Gastroesophageal sphincter (tissue), 4 donors: Measurements from ENCODE around the gene COL4A2. TPM values are rescaled to one million over a fixed set of nuclear protein-coding genes. Genes with fewer than 3 reads are reported as not detected.
A peak's percentile ranks its signal among the peaks of the same experiment; 100 is the strongest.

Source experiments
- ATAC-seq: fragments of 150-250 bp; one replicate; pipeline ENCODE4 v1.9.1; 2016; ENCODE audit warnings: mild to moderate bottlenecking, moderate library complexity
- H3K27ac ChIP-seq, 4 donors: fragments of 200-600 bp; sonication (generic) in 3 of 4; 1 replicate in 3 of 4; 2 replicates in 1 of 4; pipeline ENCODE4 v1.5.1; 2016 to 2019
- H3K27me3 ChIP-seq: fragments of 200-600 bp; sonication (generic); one replicate; pipeline ENCODE4 v1.5.1; 2019
- H3K36me3 ChIP-seq, 2 donors: fragments of 200-600 bp; sonication (generic); one replicate each; pipeline ENCODE4 v1.5.1; 2019; ENCODE audit warnings: control low read depth in 1 of 2
- H3K4me1 ChIP-seq, 3 donors: fragments of 200-600 bp; sonication (generic); 1 replicate in 2 of 3; 2 replicates in 1 of 3; pipeline ENCODE4 v1.5.1; 2016 to 2019; ENCODE audit warnings: control low read depth in 2 of 3
- H3K4me3 ChIP-seq, 2 donors: fragments of 200-600 bp; sonication (generic); one replicate each; pipeline ENCODE4 v1.5.1; 2019; ENCODE audit warnings: mild to moderate bottlenecking in 1 of 2, moderate library complexity in 1 of 2
- H3K9me3 ChIP-seq, 3 donors: fragments of 200-600 bp; sonication (generic); one replicate each; pipeline ENCODE4 v1.5.1; 2017 to 2019; ENCODE audit warnings: control low read depth in 2 of 3
- EP300 ChIP-seq: sonication (generic); formaldehyde crosslinking; IDR thresholded peaks from one replicate; pipeline ENCODE4 v1.6.1; 2017; ENCODE audit warnings: antibody characterized with exemption, mild to moderate bottlenecking
- POLR2A ChIP-seq, 2 donors: fragments of 450-650 bp; IDR thresholded peaks; one replicate each; pipeline ENCODE4 v1.6.1; 2017; ENCODE audit warnings: antibody characterized with exemption in 2 of 2, mild to moderate bottlenecking in 2 of 2, moderate library complexity in 1 of 2
- POLR2AphosphoS5 ChIP-seq: sonication (generic); formaldehyde crosslinking; IDR thresholded peaks from one replicate; pipeline ENCODE4 v1.6.1; 2017; ENCODE audit warnings: antibody characterized with exemption
- WGBS, 2 donors: methylation state at CpG; one replicate each; pipeline ENCODE4 v1.1.5; 2018; ENCODE audit warnings: low coverage in 1 of 2; 5-methylcytosine and 5-hydroxymethylcytosine counted together
- total RNA-seq, 4 donors: library from RNA; depleted of rRNA; stranded (reverse); fragments of >200 nt; gene quantifications; one replicate each; pipeline ENCODE4 v1.1.0, GENCODE V29; 2016
- TF ChIP-seq, protein P1 (sequence below), 4 experiments: fragments of 200-600 bp in 2 of 4; fragments of 450-650 bp in 2 of 4; sonication (generic) in 1 of 4; IDR thresholded peaks; one replicate each; pipeline ENCODE4 v1.5.1; 2017 to 2019; ENCODE audit warnings: antibody characterized with exemption in 4 of 4, mild to moderate bottlenecking in 2 of 4, moderate library complexity in 2 of 4

Gene COL4A2
- total RNA-seq, 4 donors from 2014 or later: 478 to 945 (median 543) TPM

DNA sequence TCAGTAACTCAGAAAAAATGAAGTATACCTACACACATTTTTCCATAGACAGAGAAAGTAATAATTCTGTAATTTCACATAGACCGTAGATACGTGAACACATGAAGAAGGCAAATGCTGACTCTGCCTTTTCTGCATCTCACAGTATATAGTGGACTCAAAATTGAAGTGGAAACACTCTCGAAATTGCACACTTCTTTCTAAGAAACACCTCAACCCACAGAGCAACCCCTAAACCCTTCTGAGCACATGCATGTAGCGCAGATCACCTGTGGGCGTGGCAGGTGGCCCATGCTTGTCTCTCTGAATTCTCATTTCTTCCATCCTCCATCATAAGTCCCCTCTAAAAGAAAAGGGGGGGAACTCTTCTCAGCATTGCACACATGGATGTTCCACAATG lies 34.9 kb upstream of the COL4A2 start:
- Histone ChIP-seq H3K27ac (peak overlapping the region in 1 of 4 donors; percentile 16), H3K4me1 (peaks cover 0 to 93% (median 8%) of the 10 kb centered on the region in 3 donors), H3K4me3 (no peak overlapping the region), H3K36me3 (peaks cover 0 to 11% of the 10 kb centered on the region in 2 donors), H3K27me3 (no peaks in the 10 kb centered on the region), H3K9me3 (no peaks in the 10 kb centered on the region)
- WGBS, 2 donors: 77 to 100% methylated on average over 3 of the region's 5 CpGs
- no peak for ATAC-seq
- TF ChIP-seq POLR2A (IDR thresholded peaks at IDR 0.05) (no peak), EP300 (no peak)
- TF ChIP-seq, protein P1, sequence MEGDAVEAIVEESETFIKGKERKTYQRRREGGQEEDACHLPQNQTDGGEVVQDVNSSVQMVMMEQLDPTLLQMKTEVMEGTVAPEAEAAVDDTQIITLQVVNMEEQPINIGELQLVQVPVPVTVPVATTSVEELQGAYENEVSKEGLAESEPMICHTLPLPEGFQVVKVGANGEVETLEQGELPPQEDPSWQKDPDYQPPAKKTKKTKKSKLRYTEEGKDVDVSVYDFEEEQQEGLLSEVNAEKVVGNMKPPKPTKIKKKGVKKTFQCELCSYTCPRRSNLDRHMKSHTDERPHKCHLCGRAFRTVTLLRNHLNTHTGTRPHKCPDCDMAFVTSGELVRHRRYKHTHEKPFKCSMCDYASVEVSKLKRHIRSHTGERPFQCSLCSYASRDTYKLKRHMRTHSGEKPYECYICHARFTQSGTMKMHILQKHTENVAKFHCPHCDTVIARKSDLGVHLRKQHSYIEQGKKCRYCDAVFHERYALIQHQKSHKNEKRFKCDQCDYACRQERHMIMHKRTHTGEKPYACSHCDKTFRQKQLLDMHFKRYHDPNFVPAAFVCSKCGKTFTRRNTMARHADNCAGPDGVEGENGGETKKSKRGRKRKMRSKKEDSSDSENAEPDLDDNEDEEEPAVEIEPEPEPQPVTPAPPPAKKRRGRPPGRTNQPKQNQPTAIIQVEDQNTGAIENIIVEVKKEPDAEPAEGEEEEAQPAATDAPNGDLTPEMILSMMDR (IDR thresholded peaks at IDR 0.05): no peak

DNA sequence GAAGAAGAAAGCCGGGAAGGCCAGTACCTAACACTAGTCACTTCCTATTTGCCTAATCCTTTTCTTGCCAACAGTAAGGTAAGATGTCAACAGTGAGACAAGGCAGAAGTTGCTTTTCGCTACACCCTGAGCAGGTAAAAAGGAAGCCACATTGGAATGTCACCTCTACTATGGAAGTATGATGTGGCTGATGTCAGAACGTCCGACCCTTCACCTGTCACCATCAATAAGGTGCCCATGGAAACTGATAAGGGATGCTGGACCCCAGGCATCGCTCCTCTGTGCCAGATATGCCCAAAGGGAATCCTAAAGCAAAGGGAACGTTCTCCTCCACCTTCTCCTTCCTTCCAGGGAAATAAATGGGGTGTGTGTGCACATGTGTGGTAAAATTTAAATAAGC lies 34.4 kb upstream of the COL4A2 start:
- H3K27me3 ChIP-seq: no peaks in the 10 kb centered on the region
- ATAC-seq: no peak
- H3K9me3 ChIP-seq: no peaks in the 10 kb centered on the region
- TF ChIP-seq EP300 (no peak), POLR2A (IDR thresholded peaks at IDR 0.05) (no peak), POLR2AphosphoS5 (no peak)
- TF ChIP-seq, protein P1 (IDR thresholded peaks at IDR 0.05): no peak
- H3K4me1 ChIP-seq: peaks cover 0 to 93% (median 8%) of the 10 kb centered on the region in 3 donors
- peaks cover 0 to 11% of the 10 kb centered on the region in 2 donors for H3K36me3 ChIP-seq
- peak overlapping the region in 2 of 4 donors; percentile 16 to 36 for H3K27ac ChIP-seq
- 82 to 96% methylated on average over 3 to 6 of the region's 6 CpGs for WGBS, 2 donors
- H3K4me3 ChIP-seq: no peak overlapping the region

GRCh38 chr13:110273254-110273653 lies 33.8 kb upstream of the COL4A2 start:
- 80 to 89% methylated on average over 2 to 6 of the region's 6 CpGs for WGBS, 2 donors
- TF ChIP-seq EP300 (no peak), POLR2A (IDR thresholded peaks at IDR 0.05) (no peak), POLR2AphosphoS5 (no peak)
- TF ChIP-seq, protein P1 (IDR thresholded peaks at IDR 0.05): no peak
- ATAC-seq: no peak
- H3K4me3 ChIP-seq: no peak overlapping the region
- peak overlapping the region in 3 of 4 donors; percentile 9 to 37 (median 36) for H3K27ac ChIP-seq
- H3K9me3 ChIP-seq: no peaks in the 10 kb centered on the region
- H3K27me3 ChIP-seq: no peaks in the 10 kb centered on the region
- H3K4me1 ChIP-seq: peaks cover 0 to 93% (median 7%) of the 10 kb centered on the region in 3 donors
- H3K36me3 ChIP-seq: peaks cover 0 to 11% of the 10 kb centered on the region in 2 donors

DNA sequence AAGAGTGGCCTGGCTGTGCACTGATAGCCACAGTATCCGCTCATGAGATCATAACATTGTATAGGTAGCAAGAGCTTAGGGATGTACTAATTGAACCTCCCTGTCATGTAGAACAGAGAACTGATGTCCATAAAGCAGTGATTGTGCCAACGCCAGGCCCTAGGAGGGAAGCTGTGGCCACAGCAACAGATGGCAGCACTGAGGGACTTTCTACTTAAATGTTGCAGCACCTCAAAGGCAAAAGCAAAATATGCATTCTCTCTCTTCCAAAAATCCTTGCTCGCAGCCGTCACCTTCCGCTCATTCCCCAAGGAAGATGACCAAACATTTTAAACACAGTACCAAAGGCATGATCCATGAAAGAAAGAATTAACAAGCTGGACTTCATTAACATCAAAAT lies 32.4 kb upstream of the COL4A2 start:
- H3K27ac ChIP-seq: peak overlapping the region in 3 of 4 donors; percentile 36 to 67 (median 46)
- ATAC-seq: no peak

More for the DNA sequence above, 32.4 kb upstream of the COL4A2 start:
- H3K4me1 ChIP-seq: peaks cover 0 to 93% (median 3%) of the 10 kb centered on the region in 3 donors
- H3K9me3 ChIP-seq: no peaks in the 10 kb centered on the region
- no peaks in the 10 kb centered on the region for H3K27me3 ChIP-seq
- WGBS, 2 donors: 35 to 75% methylated on average over 3 to 5 of the region's 5 CpGs
- H3K4me3 ChIP-seq: no peak overlapping the region
- no peak for TF ChIP-seq POLR2A (IDR thresholded peaks at IDR 0.05)
- TF ChIP-seq, protein P1 (IDR thresholded peaks at IDR 0.05): peak; percentile 6 to 46 (median 30)
- H3K36me3 ChIP-seq: peaks cover 0 to 11% of the 10 kb centered on the region in 2 donors
